HCT116 (cell line): ENCODE measurements around the gene ZNF213. TPM values are rescaled to one million over a fixed set of nuclear protein-coding genes. Genes with fewer than 3 reads are reported as not detected.

Experiments
- ATAC-seq: fragments of 200-7000 bp; cut with Tn5 transposase; 2 replicates; pipeline ENCODE4 v1.9.1; 2020; ENCODE audit warnings: mild to moderate bottlenecking, moderate library complexity
- BruUV-seq: library from RNA; stranded (reverse); fragments of 400-500 nt; replicated peaks from 2 replicates; lab custom pipeline; 2021; lab: Mats Ljungman, UMichigan
- CTCF ChIA-PET: fragments of 300-600 bp; sonication (Branson Sonifier 250); formaldehyde crosslinking; loops from one replicate; lab custom pipeline; 2021; ENCODE audit warnings: antibody characterized with exemption; lab: Charles Lee
- POLR2A ChIA-PET: fragments of 300-600, 350-600 bp; sonication (Branson Sonifier 250); formaldehyde crosslinking; loops from one replicate; lab custom pipeline; 2021; ENCODE audit warnings: antibody characterized with exemption; lab: Charles Lee
- RAD21 ChIA-PET, 2 experiments: fragments of 300-600 bp; sonication (Branson Sonifier 250); formaldehyde crosslinking; loops; one replicate each; lab custom pipeline; 2023; ENCODE audit warnings: low total read pairs in 2 of 2; ENCODE audit not compliant: uncharacterized antibody in 2 of 2, unreplicated experiment in 2 of 2, low non-redundant PET in 1 of 2; lab: Charles Lee
- DNase-seq: peaks from one replicate; pipeline ENCODE4 v3.0.0-alpha.2; 2010; ENCODE audit warnings: low read depth, low spot score
- H2AFZ ChIP-seq: fragments of 200-600 bp; shearing (Covaris generic), sonication (generic); 2 replicates; pipeline ENCODE4 v1.6.1; 2017; ENCODE audit warnings: low read depth, mixed run types, mixed read lengths, antibody characterized with exemption, low read length; ENCODE audit not compliant: poor library complexity, severe bottlenecking
- H3K27ac ChIP-seq: 2 replicates; pipeline ENCODE4 v1.5.1; 2012; ENCODE audit warnings: low read depth, low read length
- H3K27me3 ChIP-seq: fragments of 200-600 bp; sonication (generic); 2 replicates; pipeline ENCODE4 v1.6.1; 2016; ENCODE audit warnings: mixed run types, low read length, mixed read lengths; ENCODE audit not compliant: insufficient read depth
- H3K36me3 ChIP-seq, 2 experiments: fragments of 200-500 bp in 1 of 2; fragments of 200-600 bp in 1 of 2; sonication (Bioruptor generic) in 1 of 2; sonication (generic) in 1 of 2; 2 replicates each; pipeline versions ENCODE4 v1.5.1 to v1.6.1; 2014 to 2016; ENCODE audit warnings: low read length in 2 of 2, inconsistent platforms in 1 of 2, mixed read lengths in 1 of 2, mixed run types in 1 of 2; ENCODE audit not compliant: insufficient read depth in 2 of 2, control insufficient read depth in 1 of 2
- H3K4me1 ChIP-seq, 2 experiments: fragments of 200-600 bp in 1 of 2; sonication (generic) in 1 of 2; 2 replicates each; pipeline versions ENCODE4 v1.5.1 to v1.6.1; 2012 to 2017; ENCODE audit warnings: low read length in 2 of 2, inconsistent platforms in 1 of 2, mild to moderate bottlenecking in 1 of 2, mixed read lengths in 1 of 2, mixed run types in 1 of 2, moderate library complexity in 1 of 2; ENCODE audit not compliant: insufficient read depth in 2 of 2, control insufficient read depth in 1 of 2
- H3K4me2 ChIP-seq: fragments of 200-600 bp; sonication (generic); 2 replicates; pipeline ENCODE4 v1.6.1; 2017; ENCODE audit warnings: mixed run types, low read length, mixed read lengths
- H3K4me3 ChIP-seq, 2 experiments: fragments of 200-600 bp in 1 of 2; sonication (generic) in 1 of 2; replicated peaks in 1 of 2; 2 replicates each; pipeline ENCODE4 v1.5.1; 2011 to 2016; ENCODE audit warnings: low read length in 2 of 2, control low read depth in 1 of 2, low read depth in 1 of 2, mild to moderate bottlenecking in 1 of 2, mixed read lengths in 1 of 2, mixed run types in 1 of 2
- H3K79me2 ChIP-seq: fragments of 200-600 bp; sonication (generic); 2 replicates; pipeline ENCODE4 v1.6.1; 2017; ENCODE audit warnings: mild to moderate bottlenecking, mixed run types, low read length, moderate library complexity, mixed read lengths; ENCODE audit not compliant: insufficient read depth
- H3K9ac ChIP-seq: fragments of 200-600 bp; sonication (generic); 2 replicates; pipeline ENCODE4 v1.6.1; 2016; ENCODE audit warnings: low read length, mixed read lengths
- H3K9me2 ChIP-seq: fragments of 200-600 bp; sonication (generic), shearing (Covaris generic); 2 replicates; pipeline ENCODE4 v1.6.1; 2017; ENCODE audit warnings: mixed run types, mild to moderate bottlenecking, moderate library complexity; ENCODE audit not compliant: insufficient read depth
- H3K9me3 ChIP-seq, 2 experiments: fragments of 200-500 bp in 1 of 2; fragments of 200-600 bp in 1 of 2; sonication (Bioruptor generic) in 1 of 2; sonication (generic) in 1 of 2; 2 replicates each; pipeline ENCODE4 v1.6.1; 2014 to 2017; ENCODE audit warnings: low read length in 2 of 2, mixed read lengths in 2 of 2, inconsistent platforms in 1 of 2, low read depth in 1 of 2, mild to moderate bottlenecking in 1 of 2, mixed run types in 1 of 2, moderate library complexity in 1 of 2; ENCODE audit not compliant: control insufficient read depth in 1 of 2, insufficient read depth in 1 of 2
- H4K20me1 ChIP-seq: fragments of 200-600 bp; sonication (generic), shearing (Covaris generic); 2 replicates; pipeline ENCODE4 v1.6.1; 2017; ENCODE audit warnings: mixed run types, mild to moderate bottlenecking, moderate library complexity; ENCODE audit not compliant: insufficient read depth
- ATF3 ChIP-seq: IDR thresholded peaks from 2 replicates; pipeline ENCODE4 v1.6.1; 2012
- CEBPB ChIP-seq: IDR thresholded peaks from 2 replicates; pipeline ENCODE4 v1.6.1; 2012; ENCODE audit warnings: low read depth
- CTCF ChIP-seq, 3 experiments: fragments of 200-600 bp in 1 of 3; sonication (generic) in 1 of 3; IDR thresholded peaks in 2 of 3; conservative IDR thresholded peaks in 1 of 3; 2 replicates each; pipeline ENCODE4 v1.5.1; 2012 to 2017; ENCODE audit warnings: low read depth in 2 of 3, low read length in 2 of 3, antibody characterized with exemption in 1 of 3, borderline replicate concordance in 1 of 3, control low read depth in 1 of 3, mild to moderate bottlenecking in 1 of 3, mixed read lengths in 1 of 3, mixed run types in 1 of 3, moderate library complexity in 1 of 3; ENCODE audit not compliant: insufficient read depth in 1 of 3
- EGR1 ChIP-seq: IDR thresholded peaks from 2 replicates; pipeline ENCODE4 v1.6.1; 2012; ENCODE audit warnings: low read depth
- ELF1 ChIP-seq: IDR thresholded peaks from 2 replicates; pipeline ENCODE4 v1.6.1; 2012; ENCODE audit warnings: low read depth, borderline replicate concordance
- EZH2 ChIP-seq: fragments of 200-600 bp; sonication (generic); IDR thresholded peaks from 2 replicates; pipeline ENCODE4 v1.6.1; 2017; ENCODE audit warnings: antibody characterized with exemption, mixed run types
- FOSL1 ChIP-seq: IDR thresholded peaks from 2 replicates; pipeline ENCODE4 v1.6.1; 2012; ENCODE audit warnings: low read depth
- MAX ChIP-seq: IDR thresholded peaks from 2 replicates; pipeline ENCODE4 v1.6.1; 2012
- POLR2A ChIP-seq: IDR thresholded peaks from 2 replicates; pipeline ENCODE4 v1.7.0; 2011; ENCODE audit warnings: borderline replicate concordance; ENCODE audit not compliant: insufficient read depth, insufficient read length; ENCODE audit errors: extremely low read depth
- POLR2AphosphoS5 ChIP-seq: IDR thresholded peaks from 2 replicates; pipeline ENCODE4 v1.6.1; 2011; ENCODE audit warnings: mild to moderate bottlenecking, low read depth, low read length, moderate library complexity
- SP1 ChIP-seq: IDR thresholded peaks from 2 replicates; pipeline ENCODE4 v1.6.1; 2012; ENCODE audit warnings: low read depth
- TCF7L2 ChIP-seq: IDR thresholded peaks from 2 replicates; pipeline ENCODE4 v1.7.0; 2011; ENCODE audit warnings: borderline replicate concordance, inconsistent platforms; ENCODE audit not compliant: insufficient read depth, insufficient read length; ENCODE audit errors: extremely low read depth
- YY1 ChIP-seq: IDR thresholded peaks from 2 replicates; pipeline ENCODE4 v1.6.1; 2011; ENCODE audit warnings: low read length, low read depth, moderate library complexity, mild to moderate bottlenecking; ENCODE audit not compliant: insufficient replicate concordance; ENCODE audit errors: extremely low read depth
- ZFX ChIP-seq: fragments of 450-650 bp; IDR thresholded peaks from 2 replicates; pipeline ENCODE4 v1.6.1; 2017
- intact Hi-C: fragments of 100-400 bp; cut with micrococcal nuclease; formaldehyde crosslinking; loops from 2 replicates; pipeline ENCODE4 v1.10.0; 2022
- total RNA-seq: library from RNA; stranded (reverse); gene quantifications from one replicate; pipeline ENCODE4 v1.2.1, GENCODE V29; 2021; ENCODE audit not compliant: unreplicated experiment

ZNF213 gene
- total RNA-seq, 1 experiment from 2014 or later, result 11.0 TPM

DNA sequence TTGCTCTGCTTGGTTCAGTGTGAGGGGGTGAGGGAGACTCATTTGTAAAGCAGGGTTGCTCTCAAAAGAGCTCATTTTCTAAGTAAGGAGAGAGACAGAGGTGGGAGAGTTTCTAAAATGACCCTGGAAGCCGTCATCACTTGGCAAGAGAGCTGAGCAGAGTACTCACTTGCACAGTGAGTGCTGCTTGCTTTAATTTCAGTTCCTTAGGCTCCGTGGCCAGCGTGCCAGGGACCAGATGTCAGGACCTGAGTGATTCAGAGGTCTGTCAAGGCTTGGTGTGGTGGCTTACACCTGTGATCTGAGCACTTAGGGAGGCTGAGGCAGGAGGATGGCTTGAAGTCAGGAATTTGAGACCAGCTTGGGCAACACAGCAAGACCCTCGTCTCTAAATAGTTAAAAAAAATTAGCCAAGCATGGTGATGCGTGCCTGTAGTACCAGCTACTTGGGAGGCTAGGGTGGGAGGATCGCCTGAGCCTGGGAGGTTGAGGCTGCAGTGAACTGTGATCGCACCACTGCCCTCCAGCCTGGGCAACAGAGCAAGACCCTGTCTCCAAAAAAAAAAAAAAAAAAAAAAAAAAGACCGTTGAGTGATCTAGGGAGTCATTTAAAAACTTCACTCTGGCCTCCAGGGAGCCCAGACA lies 11.8 kb upstream of the ZNF213 start:
- no peak overlapping the region; a peak in 1 of 4 replicates for H3K4me3 ChIP-seq
- no peaks in the 10 kb centered on the region for H3K79me2 ChIP-seq
- peaks cover 9 to 20% of the 10 kb centered on the region in 2 experiments; a peak in 3 of 4 replicates for H3K4me1 ChIP-seq
- ATAC-seq (no peak), DNase-seq (no peak)
- peaks cover 3 to 5% of the 10 kb centered on the region in 2 experiments; a peak in 3 of 4 replicates for H3K36me3 ChIP-seq
- H3K27me3 ChIP-seq, result no peaks in the 10 kb centered on the region
- H3K9me3 ChIP-seq, result no peaks in the 10 kb centered on the region
- H2AFZ ChIP-seq, result no peak overlapping the region
- no peak overlapping the region for H3K27ac ChIP-seq
- peak overlapping the region; percentile 73; the same call in 1 of the 2 replicates for H3K9ac ChIP-seq
- H4K20me1 ChIP-seq, result no peaks in the 10 kb centered on the region
- H3K4me2 ChIP-seq, result peak overlapping the region; percentile 94
- BruUV-seq, result no TSS peak
- intact Hi-C loops, result no loop called here
- TF ChIP-seq FOSL1, result no peak
- TF ChIP-seq CEBPB, result no peak
- TF ChIP-seq EZH2, result no peak
- TF ChIP-seq ATF3, result no peak
- TF ChIP-seq EGR1, result no peak
- no peaks in the 10 kb centered on the region for H3K9me2 ChIP-seq
- ChIA-PET CTCF (interaction anchor here (1.2 kb wide), 1 partner anchor 91 kb away, joined by 3 read pairs; no protein-coding TSS in a partner anchor), POLR2A (interaction anchor here (1.3 to 2.1 kb wide), 2 partner anchors 9 to 12 kb away, joined by 6 to 8 read pairs; partner anchors contain the start of gene ZNF213), RAD21 (no interaction called here)

DNA sequence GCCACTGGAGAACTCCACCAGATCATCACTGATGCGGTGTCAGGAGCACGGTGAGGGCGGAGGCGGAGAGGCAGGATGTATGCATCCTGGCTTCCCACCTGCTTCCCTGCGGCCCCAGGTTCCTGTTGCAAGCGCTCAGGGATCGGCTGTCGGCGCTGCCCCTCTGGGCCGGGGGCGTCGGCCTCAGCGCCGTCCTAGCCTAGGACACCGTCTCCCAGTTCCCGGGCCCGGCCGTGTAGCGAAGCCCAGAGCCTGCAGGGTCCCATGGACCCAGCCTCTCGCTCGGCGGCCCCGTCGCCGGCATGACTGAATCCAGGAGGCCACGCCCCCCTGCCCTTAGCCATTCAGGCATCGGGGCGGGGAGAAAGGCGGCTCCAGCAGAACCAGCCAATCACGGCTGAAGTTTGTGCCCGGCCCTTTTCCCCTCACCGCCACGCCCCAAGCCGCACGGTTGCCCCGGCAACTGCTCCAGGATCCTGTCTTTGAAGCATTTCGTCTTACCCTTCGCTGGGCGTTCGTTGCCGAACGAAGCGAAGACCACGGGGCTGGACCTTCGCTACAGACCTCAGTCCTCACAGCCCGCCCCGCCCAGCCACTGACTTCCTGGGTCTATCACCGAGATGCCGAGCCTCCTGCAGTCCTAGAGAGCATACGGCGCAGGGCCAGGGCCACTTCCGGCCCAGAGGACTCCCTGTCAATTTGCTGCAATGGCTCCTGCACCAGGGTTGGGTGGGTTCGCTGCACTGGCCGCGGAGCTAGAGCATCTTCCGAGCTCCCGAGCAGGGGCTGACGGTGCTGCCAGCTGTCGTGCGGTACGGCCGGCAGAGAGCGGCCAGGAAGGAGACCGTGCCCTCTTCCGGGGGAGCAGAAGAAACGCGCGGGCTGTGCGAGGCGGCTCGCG lies 10.6 kb upstream of the ZNF213 start:
- intact Hi-C loops, result no loop called here
- ATAC-seq (peak; percentile 91), DNase-seq (peak; percentile 85)
- Histone ChIP-seq H3K9me3 (no peaks in the 10 kb centered on the region), H4K20me1 (no peaks in the 10 kb centered on the region), H3K4me3 (peak overlapping the region; percentile 79 to 85), H3K27me3 (no peaks in the 10 kb centered on the region), H3K36me3 (peaks cover 3 to 5% of the 10 kb centered on the region in 2 experiments; a peak in 2 of 4 replicates), H2AFZ (peak overlapping the region; percentile 58), H3K79me2 (no peaks in the 10 kb centered on the region), H3K4me2 (peak overlapping the region; percentile 94), H3K9ac (peak overlapping the region; percentile 73), H3K9me2 (no peaks in the 10 kb centered on the region), H3K27ac (peak overlapping the region; percentile 76), H3K4me1 (peaks cover 12 to 26% of the 10 kb centered on the region in 2 experiments)
- ChIA-PET RAD21 (no interaction called here), CTCF (no interaction called here), POLR2A (interaction anchor here (0.6 to 2.7 kb wide), 2 partner anchors 11 to 65 kb away, joined by 4 to 7 read pairs; partner anchors contain the start of gene ZNF213)
- TF ChIP-seq SP1 (peak; percentile 55; the same call in 1 of the 2 replicates), POLR2A (peak; percentile 7), YY1 (peak; percentile 82), TCF7L2 (peak; percentile 18), CTCF (IDR thresholded peaks at IDR 0.05 in 2 of 3, conservative IDR thresholded peaks at IDR 0.05 in 1 of 3; ENCODE audit: borderline replicate concordance in 1 of 3, insufficient read depth in 1 of 3, low read depth in 2 of 3, low read length in 2 of 3) (peak in 1 of 3 experiments; percentile 21; a peak in 2 of 6 replicates), MAX (peak; percentile 47), ELF1 (no peak; the same call in 1 of the 2 replicates), ZFX (no peak), POLR2AphosphoS5 (peak; percentile 67)
- no TSS peak for BruUV-seq
